H4 (cell line): ENCODE data around the gene ADAMTS4. TPM values are rescaled to one million over a fixed set of nuclear protein-coding genes. Genes with fewer than 3 reads are reported as not detected.

Experiments used
- DNase-seq: peaks from one replicate; pipeline ENCODE4 v3.0.0-alpha.2; 2015; ENCODE audit warnings: low spot score
- total RNA-seq: library from RNA; depleted of rRNA; stranded (reverse); fragments of >200 nt; shearing (Covaris generic); gene quantifications from 2 replicates; pipeline ENCODE4 v1.2.3, GENCODE V29; 2014; rRNA removed

ADAMTS4 gene
- total RNA-seq, 1 experiment from 2014 or later = not detected

GRCh38 chr1:161145832-161146231, 53.0 kb downstream of the ADAMTS4 start:
- DNase-seq = no peak

GRCh38 chr1:161140755-161141400, 58.0 kb downstream of the ADAMTS4 start:
- DNase-seq = no peak

DNA sequence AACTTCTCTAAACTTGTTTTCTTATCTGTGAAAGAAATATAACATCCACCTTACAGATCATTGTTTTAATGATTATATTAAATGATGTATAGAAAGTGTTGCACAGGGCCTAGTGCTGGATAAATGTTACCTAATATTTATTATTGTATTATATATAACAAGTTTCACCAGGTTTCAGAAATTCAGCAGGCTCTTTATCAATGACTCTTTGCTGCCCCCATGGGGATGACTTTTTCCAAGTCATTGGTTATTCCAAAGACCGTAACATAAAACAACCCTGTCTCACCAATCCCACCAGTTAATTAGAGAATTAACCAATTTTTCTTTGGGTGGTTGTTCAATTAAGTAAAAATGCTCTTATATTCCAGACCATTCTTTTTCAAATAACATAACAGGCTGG, 59.1 kb downstream of the ADAMTS4 start:
- no peak for DNase-seq

- DNase-seq = no peak
Measured at GRCh38 chr1:161138431-161138830, 60.4 kb downstream of the ADAMTS4 start.

GRCh38 chr1:161137881-161138280, 61.0 kb downstream of the ADAMTS4 start:
- no peak for DNase-seq

Other genes starting within 250 kb of the ADAMTS4 start
- gene ITLN2, start 244.2 kb downstream of the ADAMTS4 start, total RNA-seq = not detected in 2 replicates
- 5.2 and 6.4 TPM in 2 replicates for gene F11R, start 177.9 kb downstream of the ADAMTS4 start, total RNA-seq
- gene TSTD1, start 160.1 kb downstream of the ADAMTS4 start, total RNA-seq = not detected in 2 replicates
- gene USF1, start 153.1 kb downstream of the ADAMTS4 start, total RNA-seq = 57.7 and 60.3 TPM in 2 replicates
- gene ARHGAP30, start 129.2 kb downstream of the ADAMTS4 start, total RNA-seq = 0.02 TPM in 1 of 2 replicates, not detected in the other
- gene NECTIN4, start 109.5 kb downstream of the ADAMTS4 start, total RNA-seq = 0.14 TPM in 1 of 2 replicates, not detected in the other
- gene KLHDC9, start 100.7 kb downstream of the ADAMTS4 start, total RNA-seq = not detected in 2 replicates
- 85.6 and 94.8 TPM in 2 replicates for gene PFDN2, start 81.0 kb downstream of the ADAMTS4 start, total RNA-seq
- 34.9 and 36.6 TPM in 2 replicates for gene NIT1, start 80.9 kb downstream of the ADAMTS4 start, total RNA-seq
- 22.2 and 28.2 TPM in 2 replicates for gene DEDD, start 66.4 kb downstream of the ADAMTS4 start, total RNA-seq
- 140 and 161 TPM in 2 replicates for gene UFC1, start 45.1 kb downstream of the ADAMTS4 start, total RNA-seq
- gene USP21, start 39.6 kb downstream of the ADAMTS4 start, total RNA-seq = 5.8 and 6.9 TPM in 2 replicates
- 9.2 and 13.9 TPM in 2 replicates for gene PPOX, start 32.6 kb downstream of the ADAMTS4 start, total RNA-seq
- gene B4GALT3, start 21.5 kb downstream of the ADAMTS4 start, total RNA-seq = 28.0 and 38.0 TPM in 2 replicates
- gene NDUFS2, start 3.3 kb upstream of the ADAMTS4 start, total RNA-seq = 101 and 120 TPM in 2 replicates
- gene FCER1G, start 16.2 kb upstream of the ADAMTS4 start, total RNA-seq = 2.0 and 6.1 TPM in 2 replicates
- not detected in 2 replicates for gene APOA2, start 24.6 kb upstream of the ADAMTS4 start, total RNA-seq
- gene TOMM40L, start 27.0 kb upstream of the ADAMTS4 start, total RNA-seq = 7.1 and 8.5 TPM in 2 replicates
- not detected in 2 replicates for gene NR1I3, start 39.1 kb upstream of the ADAMTS4 start, total RNA-seq
- gene PCP4L1, start 59.7 kb upstream of the ADAMTS4 start, total RNA-seq = not detected in 2 replicates
- gene MPZ, start 110.9 kb upstream of the ADAMTS4 start, total RNA-seq = 0.27 and 0.39 TPM in 2 replicates
- 33.2 and 42.6 TPM in 2 replicates for gene SDHC, start 115.3 kb upstream of the ADAMTS4 start, total RNA-seq
- not detected in 2 replicates for gene CFAP126, start 168.8 kb upstream of the ADAMTS4 start, total RNA-seq